ENCODE measurements around the gene PLCB2.

Gene PLCB2

DNA sequence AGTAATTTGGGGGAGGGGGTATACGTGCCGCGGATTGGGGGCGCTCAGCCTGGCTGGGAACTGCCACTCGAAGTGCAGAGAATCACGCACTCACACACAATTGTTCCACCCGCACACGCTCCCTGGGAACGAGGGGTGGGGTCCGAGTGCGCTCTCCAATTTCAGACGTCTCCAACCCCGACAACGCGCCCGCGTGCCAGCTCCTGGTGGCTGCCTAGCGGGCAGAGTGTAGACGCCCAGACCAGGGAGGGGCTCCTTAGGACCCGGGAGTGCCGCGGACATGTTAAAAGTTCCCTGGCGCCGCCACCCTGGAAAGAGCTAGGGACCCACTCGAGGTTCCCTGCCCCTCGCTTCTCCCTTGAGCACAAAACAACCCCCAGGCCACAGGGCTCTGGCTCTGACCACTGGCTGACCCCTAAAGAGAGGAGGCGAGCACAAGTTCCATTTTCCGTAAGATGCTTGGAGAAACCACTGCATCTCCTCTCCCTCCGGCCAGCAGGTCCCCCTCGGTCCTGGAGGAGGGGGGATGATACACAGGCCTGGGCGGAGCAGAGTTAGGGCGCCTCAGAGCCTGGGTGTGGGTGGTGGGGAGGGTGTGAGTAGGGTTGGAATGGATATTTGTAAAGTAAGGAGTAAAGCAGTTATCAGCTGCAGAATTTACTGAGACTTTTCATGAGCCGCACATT is 24.0 kb downstream of the PLCB2 start:
- DNase-seq = no peak

DNA sequence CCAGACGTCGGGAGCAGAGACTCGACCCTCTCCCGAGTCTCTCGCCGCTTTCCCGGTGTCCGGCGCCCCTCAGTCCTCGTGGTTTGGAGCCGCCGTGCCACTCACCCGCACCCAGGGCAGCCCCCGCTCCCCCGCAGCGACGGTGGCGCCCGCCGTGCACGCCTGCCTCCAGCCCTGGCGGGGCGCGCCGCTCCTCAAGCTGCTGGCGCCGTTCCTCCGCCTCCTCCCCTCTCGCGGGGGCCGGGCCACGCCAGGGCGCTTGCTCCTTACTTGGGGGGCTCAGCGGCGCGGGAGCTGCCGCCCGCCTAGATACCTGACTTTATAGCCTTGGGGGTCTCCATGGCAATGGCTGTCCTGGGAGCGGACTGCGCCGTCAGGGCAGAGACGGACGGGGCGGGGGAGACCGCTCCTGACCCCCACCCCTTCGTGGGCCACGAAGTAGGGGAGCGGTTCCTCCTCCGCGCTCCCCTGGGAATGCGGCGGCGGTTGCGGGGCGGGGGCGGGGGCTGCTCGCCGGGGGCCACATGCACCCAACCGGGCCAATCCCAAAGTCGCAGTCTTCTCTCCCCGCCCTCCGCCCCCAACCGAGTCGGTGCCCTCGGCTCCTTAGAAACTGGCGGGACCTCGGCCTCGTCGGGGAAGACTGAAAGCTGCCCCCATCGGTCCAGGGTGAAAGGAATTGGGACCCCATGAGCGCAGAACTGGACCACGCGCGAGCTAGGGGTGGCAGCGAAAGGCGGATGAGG is 24.7 kb downstream of the PLCB2 start, which contains the start of gene ANKRD63:
Gene ANKRD63 (minus strand): TSS at position 196 of the 746 bp plus-strand sequence. CDS start 478 bp downstream, outside the sequence.
- DNase-seq = no peak

DNA sequence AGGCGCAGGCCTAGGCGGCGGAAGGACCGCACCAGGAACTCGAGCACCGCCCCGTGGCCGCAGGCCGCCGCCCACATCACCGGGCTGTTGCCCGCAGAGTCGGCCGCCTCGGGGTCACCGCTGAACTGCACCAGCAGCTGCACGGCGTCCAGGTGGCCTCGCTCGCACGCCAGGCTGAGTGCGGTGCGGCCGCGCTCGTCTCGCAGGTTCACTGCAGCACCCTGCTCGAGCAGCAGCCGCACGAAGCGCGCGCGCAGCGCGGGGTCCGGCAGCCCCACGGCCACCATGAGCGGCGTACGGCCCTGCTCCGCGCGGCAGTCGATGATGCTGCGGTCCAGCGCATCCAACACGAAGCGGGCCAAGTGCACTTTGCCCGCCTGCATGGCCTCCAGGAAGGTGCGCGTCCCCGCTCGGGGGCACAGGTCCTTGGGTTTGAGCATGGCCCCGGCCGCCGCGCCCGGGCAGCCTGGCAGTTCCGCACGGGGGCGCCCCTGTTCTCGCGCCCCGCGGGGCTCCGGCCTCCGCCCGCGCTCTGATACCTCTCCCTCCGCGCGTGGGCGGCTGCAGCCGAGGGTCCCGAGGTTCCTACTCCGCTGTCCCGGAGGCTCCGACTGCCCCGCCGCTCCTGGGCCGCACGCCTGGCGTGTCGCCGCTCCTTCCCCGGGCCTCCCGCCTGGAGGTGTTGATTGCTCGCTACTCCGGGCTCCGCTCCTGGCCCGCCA is 25.4 kb downstream of the PLCB2 start:
- DNase-seq = no peak

DNA sequence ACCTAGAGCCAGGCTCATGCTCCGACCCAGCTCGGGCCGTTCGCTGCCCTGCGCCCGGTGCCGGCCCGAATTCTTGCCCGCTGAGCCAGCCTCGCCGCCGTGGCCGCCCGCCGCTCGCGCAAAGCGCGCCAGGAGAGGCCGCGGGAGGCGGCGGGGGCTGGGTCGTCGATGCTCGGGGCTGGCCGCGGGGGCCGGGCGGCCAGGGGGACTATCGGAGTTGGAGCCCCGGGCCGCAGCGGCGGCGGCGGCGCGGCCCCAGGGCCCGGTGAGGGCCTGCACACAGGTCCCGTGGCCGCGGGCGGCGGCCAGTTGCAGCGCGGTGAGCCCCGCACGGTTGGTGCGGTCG is 26.0 kb downstream of the PLCB2 start:
- DNase-seq = no peak

DNA sequence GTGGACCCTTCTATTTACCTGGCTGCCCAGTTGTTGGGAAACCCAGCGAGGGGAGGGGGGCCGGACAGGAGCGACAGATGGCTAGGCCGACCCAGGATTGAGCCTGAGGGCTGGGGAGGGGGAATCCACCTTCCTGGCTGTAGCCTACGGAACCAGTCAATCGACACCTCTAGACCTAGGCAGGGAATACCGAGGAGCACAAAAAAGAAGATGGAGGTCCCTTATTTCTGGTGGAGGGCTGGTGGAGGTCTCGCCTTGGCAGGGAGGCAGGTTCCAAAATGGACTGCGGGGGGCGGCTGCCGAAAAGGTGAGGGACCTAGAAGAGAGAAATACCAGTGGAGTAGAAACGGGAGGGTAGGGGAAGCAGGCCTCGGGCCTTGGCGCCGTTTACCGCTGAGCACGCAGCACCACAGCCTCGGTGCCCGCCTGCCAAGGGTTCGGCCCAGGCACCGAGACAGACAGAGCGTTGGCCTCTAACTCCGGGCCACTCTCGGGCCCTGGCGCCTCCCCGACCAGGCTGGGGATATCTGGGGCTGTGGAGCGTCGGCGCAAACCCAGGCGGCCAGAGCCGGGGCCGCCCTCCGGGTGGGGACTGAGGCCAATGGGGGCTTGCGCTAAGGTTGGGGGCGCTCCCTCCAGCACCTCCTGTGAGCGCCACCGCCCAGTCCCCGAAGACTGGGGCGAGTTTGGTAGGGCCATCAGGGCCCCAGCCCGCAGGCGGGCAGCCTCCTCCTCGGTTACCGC is 26.5 kb downstream of the PLCB2 start:
- DNase-seq = no peak

GRCh38 chr15:40280260-40281056 is 27.3 kb downstream of the PLCB2 start:
- no peak for DNase-seq

DNA sequence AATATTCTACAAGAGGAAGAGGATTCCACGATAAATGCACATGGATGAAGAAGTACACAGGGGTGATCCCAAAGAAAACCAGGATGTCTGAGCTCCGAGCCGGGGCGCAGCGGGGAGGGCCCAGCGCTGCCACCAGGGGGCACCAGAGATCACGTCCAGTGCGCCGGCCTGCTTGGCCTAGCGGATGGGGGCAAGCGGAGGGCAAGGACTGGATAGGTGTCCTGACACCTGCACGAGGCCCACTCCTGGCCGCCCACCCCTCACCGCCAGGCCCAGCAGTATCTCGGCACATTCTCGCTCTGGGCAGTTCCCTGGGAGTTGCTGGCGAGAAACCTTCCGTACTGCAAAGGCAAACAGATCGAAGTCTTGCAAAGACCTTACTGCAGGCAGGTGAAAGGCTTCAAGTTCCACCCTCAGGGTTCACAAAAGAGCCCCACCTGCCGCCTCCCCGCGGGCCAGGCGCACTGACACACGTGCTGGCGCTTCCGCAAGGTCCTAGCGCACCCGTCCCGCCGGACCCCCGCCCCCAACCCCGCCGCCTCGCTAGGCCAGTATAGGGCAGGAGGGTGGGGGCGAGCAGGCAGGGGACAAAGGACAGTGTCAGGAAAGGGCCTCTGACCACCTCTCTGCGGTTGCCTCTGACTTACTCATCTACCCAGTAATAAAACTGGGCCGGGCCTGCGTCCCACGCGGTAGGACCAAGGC is 28.1 kb downstream of the PLCB2 start:
- DNase-seq = peak; percentile 35

- no peak for DNase-seq
Measured at GRCh38 chr15:40278026-40278425, 29.7 kb downstream of the PLCB2 start.

- no peak for DNase-seq
Measured at GRCh38 chr15:40277471-40277870, 30.3 kb downstream of the PLCB2 start.

DNA sequence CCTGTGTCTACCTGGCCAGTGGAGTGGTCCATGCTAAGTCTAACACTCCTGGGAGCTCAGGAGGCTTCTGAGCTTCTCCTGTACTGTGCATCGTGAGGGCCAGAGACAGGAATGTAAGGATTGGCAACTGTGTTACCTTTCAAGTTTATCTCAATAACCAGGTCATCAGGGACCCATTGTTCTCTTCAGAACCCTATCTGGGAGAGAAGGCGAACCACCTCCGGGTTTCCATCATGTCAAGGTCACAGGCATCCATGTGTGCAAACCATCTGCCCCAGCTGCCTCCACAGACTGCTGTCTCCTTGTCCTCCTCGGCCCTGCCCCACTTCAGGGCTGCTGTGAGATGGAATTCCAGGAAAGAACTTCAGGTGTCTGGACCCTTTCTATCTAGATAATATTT is 30.8 kb downstream of the PLCB2 start:
- no peak for DNase-seq

DNA sequence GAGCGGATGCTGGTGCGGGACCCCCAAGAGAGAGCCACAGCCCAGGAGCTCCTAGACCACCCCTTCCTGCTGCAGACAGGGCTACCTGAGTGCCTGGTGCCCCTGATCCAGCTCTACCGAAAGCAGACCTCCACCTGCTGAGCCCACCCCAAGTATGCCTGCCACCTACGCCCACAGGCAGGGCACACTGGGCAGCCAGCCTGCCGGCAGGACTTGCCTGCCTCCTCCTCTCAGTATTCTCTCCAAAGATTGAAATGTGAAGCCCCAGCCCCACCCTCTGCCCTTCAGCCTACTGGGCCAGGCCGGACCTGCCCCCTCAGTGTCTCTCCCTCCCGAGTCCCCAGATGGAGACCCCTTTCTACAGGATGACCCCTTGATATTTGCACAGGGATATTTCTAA is 31.8 kb downstream of the PLCB2 start:
- DNase-seq = no peak

DNA sequence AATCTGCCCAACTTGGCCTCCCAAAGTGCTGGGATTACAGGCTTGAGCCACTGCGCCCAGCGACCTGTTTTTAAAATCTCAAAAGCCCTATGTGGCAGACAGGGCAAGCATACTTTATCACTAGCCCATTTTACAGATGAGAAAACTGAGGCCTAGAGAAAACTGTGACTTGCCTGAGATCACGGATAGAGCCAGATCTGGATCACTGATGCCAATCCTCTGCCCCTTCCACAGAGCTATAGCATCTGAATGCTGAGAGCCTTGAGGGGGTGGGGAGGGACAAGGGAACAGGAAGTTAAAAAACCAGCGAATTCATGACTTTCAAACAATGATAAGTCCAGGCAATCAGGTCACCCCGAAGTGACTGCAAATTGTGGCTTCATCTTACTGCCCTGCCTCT is 32.2 kb downstream of the PLCB2 start:
- no peak for DNase-seq

GRCh38 chr15:40274350-40275274 is 33.1 kb downstream of the PLCB2 start:
- DNase-seq = peak; percentile 76

GRCh38 chr15:40273428-40273827 is 34.3 kb downstream of the PLCB2 start:
- no peak for DNase-seq

GRCh38 chr15:40272485-40273056 is 35.2 kb downstream of the PLCB2 start:
- no peak for DNase-seq

DNA sequence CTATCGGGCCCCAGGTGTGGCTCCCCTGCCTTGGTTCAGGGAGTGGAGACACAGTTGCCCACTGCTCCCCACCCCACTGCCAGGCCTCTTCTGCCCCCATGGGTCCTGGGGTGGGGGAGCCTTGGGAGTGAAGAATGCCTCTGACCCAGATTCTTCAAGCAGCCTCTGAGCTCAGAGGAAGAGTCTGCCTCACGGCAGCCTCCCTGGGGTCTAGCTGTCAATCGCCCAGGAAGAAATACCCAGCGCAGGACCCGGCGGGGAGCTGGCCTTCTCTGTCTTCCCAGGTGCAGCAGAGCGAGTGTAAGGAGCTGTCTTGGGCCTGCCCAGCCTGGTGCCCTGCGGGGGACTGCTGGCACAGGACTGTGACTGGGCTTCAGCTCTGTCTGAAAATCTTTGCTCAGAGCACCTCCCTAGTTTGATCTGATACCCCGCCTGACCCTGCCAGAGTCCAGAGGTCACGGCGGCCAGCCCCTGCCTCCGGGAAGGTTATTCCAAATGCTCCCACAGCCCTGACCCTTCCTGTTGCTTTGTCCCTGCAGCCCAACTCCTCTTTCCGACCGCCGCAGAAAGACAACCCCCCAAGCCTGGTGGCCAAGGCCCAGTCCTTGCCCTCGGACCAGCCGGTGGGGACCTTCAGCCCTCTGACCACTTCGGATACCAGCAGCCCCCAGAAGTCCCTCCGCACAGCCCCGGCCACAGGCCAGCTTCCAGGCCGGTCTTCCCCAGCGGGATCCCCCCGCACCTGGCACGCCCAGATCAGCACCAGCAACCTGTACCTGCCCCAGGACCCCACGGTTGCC is 35.9 kb downstream of the PLCB2 start:
- no peak for DNase-seq

- DNase-seq = peak; percentile 25
Measured at GRCh38 chr15:40270246-40270995, 37.3 kb downstream of the PLCB2 start.

GRCh38 chr15:40269604-40270003 is 38.1 kb downstream of the PLCB2 start:
- no peak for DNase-seq

- DNase-seq = no peak
Measured at GRCh38 chr15:40267670-40268069, 40.1 kb downstream of the PLCB2 start.

All from fibroblast of skin of right biceps (primary cell).